Panc1 (cell line): ENCODE data around the gene GRID1. TPM values are rescaled to one million over a fixed set of nuclear protein-coding genes. Genes with fewer than 3 reads are reported as not detected.

Source experiments
- ATAC-seq: fragments of 200-7000 bp; cut with Tn5 transposase; 2 replicates; pipeline ENCODE4 v1.9.1; 2020; ENCODE audit warnings: mild to moderate bottlenecking, moderate library complexity
- BruUV-seq: library from RNA; stranded (reverse); fragments of 400-500 nt; replicated peaks from 2 replicates; lab custom pipeline; 2021; lab: Mats Ljungman, UMichigan
- CTCF ChIA-PET: fragments of 300-600 bp; sonication (Branson Sonifier 250); formaldehyde crosslinking; loops from one replicate; lab custom pipeline; 2022; ENCODE audit warnings: antibody characterized with exemption; lab: Charles Lee
- POLR2A ChIA-PET: fragments of 300-600 bp; sonication (Branson Sonifier 250); formaldehyde crosslinking; loops from one replicate; lab custom pipeline; 2022; ENCODE audit warnings: antibody characterized with exemption; lab: Charles Lee
- DNase-seq: peaks from one replicate; pipeline ENCODE4 v3.0.0-alpha.2; 2010; ENCODE audit warnings: low read depth, low spot score
- H3K27ac ChIP-seq: 2 replicates; pipeline ENCODE4 v1.5.1; 2011; ENCODE audit warnings: mild to moderate bottlenecking, low read length, inconsistent platforms
- H3K27me3 ChIP-seq: fragments of 200-500 bp; sonication (Bioruptor generic); 2 replicates; pipeline ENCODE4 v1.6.0; 2014; ENCODE audit warnings: low read length, inconsistent platforms; ENCODE audit not compliant: control insufficient read depth, insufficient read depth
- H3K36me3 ChIP-seq: fragments of 200-500 bp; sonication (Bioruptor generic); 2 replicates; pipeline ENCODE4 v1.5.1; 2014; ENCODE audit warnings: inconsistent platforms, mild to moderate bottlenecking, low read length, moderate library complexity; ENCODE audit not compliant: control insufficient read depth, insufficient read depth
- H3K4me1 ChIP-seq: 2 replicates; pipeline ENCODE4 v1.5.1; 2011; ENCODE audit warnings: inconsistent platforms, mild to moderate bottlenecking, low read length, moderate library complexity; ENCODE audit not compliant: control insufficient read depth, insufficient read depth
- H3K4me3 ChIP-seq, 2 experiments: 2 replicates each; pipeline ENCODE4 v1.5.1; 2011 to 2012; ENCODE audit warnings: low read depth in 2 of 2, low read length in 2 of 2, mild to moderate bottlenecking in 2 of 2, inconsistent platforms in 1 of 2, moderate library complexity in 1 of 2
- H3K9me3 ChIP-seq: fragments of 200-500 bp; sonication (Bioruptor generic); 2 replicates; pipeline ENCODE4 v1.5.1; 2014; ENCODE audit warnings: low read depth, mild to moderate bottlenecking, inconsistent platforms, low read length, moderate library complexity; ENCODE audit not compliant: control insufficient read depth, insufficient read depth
- CTCF ChIP-seq: fragments of 450-650 bp; IDR thresholded peaks from 2 replicates; pipeline ENCODE4 v1.5.1; 2017; ENCODE audit warnings: mild to moderate bottlenecking
- POLR2AphosphoS5 ChIP-seq: IDR thresholded peaks from 2 replicates; pipeline ENCODE4 v1.6.1; 2012; ENCODE audit warnings: mild to moderate bottlenecking, low read depth, low read length, moderate library complexity
- REST ChIP-seq, 2 experiments: IDR thresholded peaks; 2 replicates each; pipeline ENCODE4 v1.6.1; 2011 to 2012; ENCODE audit warnings: low read depth in 2 of 2, control low read depth in 1 of 2, low read length in 1 of 2, mild to moderate bottlenecking in 1 of 2, moderate library complexity in 1 of 2; ENCODE audit not compliant: insufficient read depth in 1 of 2
- SIN3A ChIP-seq: IDR thresholded peaks from 2 replicates; pipeline ENCODE4 v1.6.1; 2012; ENCODE audit warnings: low read depth, mild to moderate bottlenecking, low read length, moderate library complexity, borderline replicate concordance; ENCODE audit not compliant: insufficient read depth
- TCF7L2 ChIP-seq: IDR thresholded peaks from 2 replicates; pipeline ENCODE4 v1.6.1; 2011; ENCODE audit warnings: mild to moderate bottlenecking, low read depth, low read length, inconsistent platforms
- in situ Hi-C: cut with HindIII; loops from 2 replicates; pipeline ENCODE4 v1.10.0; 2016; ENCODE audit warnings: low sequenced_read_pairs, low pct_unique_long_range_greater_than_20kb
- intact Hi-C: fragments of 100-400 bp; cut with micrococcal nuclease; formaldehyde crosslinking; loops from one replicate; pipeline ENCODE4 v1.10.0; 2022; ENCODE audit not compliant: unreplicated experiment
- total RNA-seq: library from RNA; stranded (reverse); gene quantifications from one replicate; pipeline ENCODE4 v1.2.1, GENCODE V29; 2021; ENCODE audit not compliant: unreplicated experiment

Gene GRID1
- total RNA-seq, 1 experiment from 2014 or later = 2.3 TPM

- POLR2A ChIA-PET = no interaction called here
- Histone ChIP-seq H3K4me1 (no peaks in the 10 kb centered on the region), H3K9me3 (no peaks in the 10 kb centered on the region), H3K27ac (no peak overlapping the region), H3K36me3 (no peaks in the 10 kb centered on the region), H3K27me3 (no peaks in the 10 kb centered on the region), H3K4me3 (no peak overlapping the region)
- DNase-seq (no peak), ATAC-seq (no peak)
- CTCF ChIA-PET = no interaction called here
- TF ChIP-seq TCF7L2 = no peak
- TF ChIP-seq POLR2AphosphoS5 = no peak
- no peak for TF ChIP-seq REST (IDR thresholded peaks at IDR 0.05; ENCODE audit: insufficient read depth in 1 of 2, low read depth in 2 of 2, low read length in 1 of 2)
- TF ChIP-seq SIN3A = no peak
- no peak for TF ChIP-seq CTCF
- in situ Hi-C loops = no loop called here
- BruUV-seq = no TSS peak
- intact Hi-C loops = no loop called here
Measured at GRCh38 chr10:86287110-86287793, 79.3 kb downstream of the GRID1 start.

GRCh38 chr10:86286236-86287109 lies 80.1 kb downstream of the GRID1 start:
- DNase-seq = no peak
- no peaks in the 10 kb centered on the region for H3K9me3 ChIP-seq

More at GRCh38 chr10:86286236-86287109, 80.1 kb downstream of the GRID1 start:
- POLR2A ChIA-PET = no interaction called here
- intact Hi-C loops (no loop called here), in situ Hi-C loops (no loop called here)
- no peak overlapping the region for H3K4me3 ChIP-seq
- no peaks in the 10 kb centered on the region for H3K36me3 ChIP-seq
- no peak overlapping the region for H3K27ac ChIP-seq
- no peaks in the 10 kb centered on the region for H3K27me3 ChIP-seq
- no peaks in the 10 kb centered on the region for H3K4me1 ChIP-seq
- no peak for ATAC-seq
- CTCF ChIA-PET = no interaction called here
- no TSS peak for BruUV-seq
- no peak for TF ChIP-seq POLR2AphosphoS5
- TF ChIP-seq CTCF = no peak
- TF ChIP-seq SIN3A = no peak
- TF ChIP-seq REST (IDR thresholded peaks at IDR 0.05; ENCODE audit: insufficient read depth in 1 of 2, low read depth in 2 of 2, low read length in 1 of 2) = no peak
- no peak for TF ChIP-seq TCF7L2
